Measurements from ENCODE around the gene QSOX1. TPM values are rescaled to one million over a fixed set of nuclear protein-coding genes. Genes with fewer than 3 reads are reported as not detected.

The QSOX1 gene
- total and polyA plus RNA-seq, 2 of the 4 experiments (the other 2 are of a cell fraction): 102 to 791 TPM

- Histone ChIP-seq H3K27me3 (ENCODE audit: control insufficient read depth, insufficient read depth, low read length) (no peaks in the 10 kb centered on the region), H2AFZ (replicated peaks; ENCODE audit: low read length, poor library complexity) (no peak overlapping the region), H4K20me1 (ENCODE audit: insufficient read depth, low read length) (peaks cover 87% of the 10 kb centered on the region), H3K9me1 (ENCODE audit: insufficient read depth, low read length) (peaks cover 35% of the 10 kb centered on the region), H2BK5ac (ENCODE audit: low read depth, low read length, poor library complexity, severe bottlenecking) (no peak overlapping the region), H2BK15ac (ENCODE audit: low read depth, low read length) (no peak overlapping the region), H3K36me3 (ENCODE audit: control insufficient read depth, insufficient read depth, low read length) (peaks cover 35% of the 10 kb centered on the region), H3K4me1 (ENCODE audit: control insufficient read depth, insufficient read depth, low read length) (peaks cover 12% of the 10 kb centered on the region), H3K4me2 (ENCODE audit: low read depth, low read length) (peak overlapping the region; percentile 96), H3K79me1 (ENCODE audit: low read depth in 1 of 2, low read length in 2 of 2) (peaks cover 13 to 79% of the 10 kb centered on the region in 2 experiments; a peak in 3 of 4 replicates), H2AK5ac (ENCODE audit: low read depth, low read length) (peak overlapping the region; percentile 72), H3K4me3 (ENCODE audit: insufficient read depth, low read depth, low read length) (peak overlapping the region; percentile 94), H2BK120ac (ENCODE audit: low read depth, low read length) (no peak overlapping the region), H3K9ac (ENCODE audit: low read depth, low read length) (peak overlapping the region; percentile 47), H4K91ac (ENCODE audit: insufficient read depth, low read depth, low read length) (no peak overlapping the region), H3K4ac (ENCODE audit: low read depth, low read length) (no peak overlapping the region), H3K9me3 (ENCODE audit: control insufficient read depth, insufficient read depth, low read length) (no peaks in the 10 kb centered on the region), H4K8ac (ENCODE audit: low read depth in 2 of 2, low read length in 2 of 2) (no peak overlapping the region), H2BK20ac (ENCODE audit: low read depth, low read length) (no peak overlapping the region; the same call in 1 of the 2 replicates), H3K23ac (ENCODE audit: low read depth, low read length) (peak overlapping the region; percentile 64), H3K56ac (ENCODE audit: extremely low read depth, insufficient read depth, low read length) (no peak overlapping the region), H4K5ac (ENCODE audit: low read depth, low read length) (no peak overlapping the region), H3K14ac (replicated peaks; ENCODE audit: low read depth, low read length) (peak overlapping the region; percentile 69), H3K18ac (ENCODE audit: low read depth, low read length) (peak overlapping the region; percentile 2; the same call in 1 of the 2 replicates), H3K27ac (ENCODE audit: insufficient read depth, low read length) (peak overlapping the region; percentile 71), H2AK9ac (replicated peaks; ENCODE audit: low read depth, low read length, poor library complexity) (no peak overlapping the region)
- 82% methylated on average over 6 of the region's 16 CpGs; no CpG with 5 or more reads in 1 of the 2 experiments for WGBS, 2 experiments (ENCODE audit: extremely low coverage in 2 of 2, insufficient read length in 1 of 2)
- intact Hi-C loops (cut with micrococcal nuclease) (loop anchor here (5.0 to 10.0 kb wide), 3 partner anchors 76 to 454 kb away; partner anchors contain the start of gene TOR1AIP1), dilution Hi-C loops (cut with HindIII; ENCODE audit: low sequenced_read_pairs, unreplicated experiment) (loop anchor here (25.0 kb wide), 1 partner anchor 121 kb away; no protein-coding TSS in a partner anchor), in situ Hi-C loops (cut with MboI; ENCODE audit: low sequenced_read_pairs) (loop anchor here (5.0 to 25.0 kb wide), 2 partner anchors 66 to 446 kb away; no protein-coding TSS in a partner anchor)
- POLR2A ChIA-PET (ENCODE audit: unreplicated experiment): interaction anchor here (0.9 to 1.4 kb wide), 2 partner anchors 57 to 277 kb away, joined by 3 read pairs; partner anchors contain the start of gene TOR1AIP1
- CTCF ChIA-PET: interaction anchor here (0.9 kb wide), 1 partner anchor 93 kb away, joined by 3 read pairs; no protein-coding TSS in a partner anchor
- no TSS peak for BruUV-seq (replicated peaks)
- DNase-seq (no peak), ATAC-seq (ENCODE audit: low read depth) (no peak)
- TF ChIP-seq FOS (IDR thresholded peaks at IDR 0.05; ENCODE audit: low read depth, low read length) (no peak), RAD21 (IDR thresholded peaks at IDR 0.05; ENCODE audit: low read length) (no peak), ELK1 (IDR thresholded peaks at IDR 0.05; ENCODE audit: borderline replicate concordance, low read depth, low read length) (no peak)
Observed at GRCh38 chr1:180158149-180159147, 3.8 kb downstream of the QSOX1 start.
